Common myeloid progenitor, CD34-positive (primary cell): Measurements from ENCODE around the gene ZNHIT3.
"Not testable (repeated sequence)": the region's sequence is repeated elsewhere in the genome, so short reads cannot be mapped to it uniquely, and the experiment has no call there.

Source experiments
- CTCF ChIA-PET: fragments of 350-600 bp; sonication (Branson Sonifier 250); formaldehyde crosslinking; loops from one replicate; lab custom pipeline; 2021; ENCODE audit warnings: antibody characterized with exemption; lab: Charles Lee
- POLR2A ChIA-PET: fragments of 350-600 bp; sonication (Branson Sonifier 250); formaldehyde crosslinking; loops from one replicate; lab custom pipeline; 2021; ENCODE audit warnings: antibody characterized with exemption; lab: Charles Lee
- DNase-seq, 3 donors: peaks; one replicate each; pipeline versions ENCODE4 v3.0.0 to v3.0.0-alpha.2; 2013
- H3K27ac ChIP-seq, 2 experiments: 1 replicate in 1 of 2; 2 replicates in 1 of 2; pipeline ENCODE4 v1.7.0; 2013; ENCODE audit warnings: inconsistent platforms in 2 of 2, low read length in 2 of 2, mild to moderate bottlenecking in 2 of 2, low read depth in 1 of 2, moderate library complexity in 1 of 2; ENCODE audit not compliant: severe bottlenecking in 2 of 2, insufficient read depth in 1 of 2, poor library complexity in 1 of 2
- H3K27me3 ChIP-seq, 5 experiments: replicated peaks in 2 of 5; 1 replicate in 3 of 5; 2 replicates in 2 of 5; pipeline versions ENCODE4 v1.6.1 to v1.7.0; 2013; ENCODE audit warnings: low read length in 4 of 5, mild to moderate bottlenecking in 2 of 5, moderate library complexity in 2 of 5, inconsistent platforms in 1 of 5; ENCODE audit not compliant: insufficient read depth in 5 of 5, control insufficient read depth in 4 of 5
- H3K36me3 ChIP-seq, 4 experiments: 1 replicate in 2 of 4; 2 replicates in 2 of 4; pipeline versions ENCODE4 v1.6.1 to v1.7.0; 2013; ENCODE audit warnings: low read length in 3 of 4, control low read depth in 1 of 4, mild to moderate bottlenecking in 1 of 4; ENCODE audit not compliant: control insufficient read depth in 4 of 4, insufficient read depth in 4 of 4
- H3K4me1 ChIP-seq, 4 experiments: 1 replicate in 3 of 4; 2 replicates in 1 of 4; pipeline versions ENCODE4 v1.6.1 to v1.7.1; 2013; ENCODE audit warnings: low read length in 3 of 4, mild to moderate bottlenecking in 3 of 4, control low read depth in 1 of 4, inconsistent platforms in 1 of 4, moderate library complexity in 1 of 4; ENCODE audit not compliant: control insufficient read depth in 4 of 4, insufficient read depth in 4 of 4; ENCODE audit errors: control extremely low read depth in 1 of 4
- H3K4me3 ChIP-seq, 7 experiments: 1 replicate in 4 of 7; 2 replicates in 3 of 7; pipeline versions ENCODE4 v1.5.1 to v1.7.0; 2013; ENCODE audit warnings: mild to moderate bottlenecking in 7 of 7, low read length in 6 of 7, moderate library complexity in 6 of 7, inconsistent platforms in 2 of 7, low read depth in 2 of 7, control low read depth in 1 of 7; ENCODE audit not compliant: insufficient read depth in 4 of 7, control insufficient read depth in 1 of 7; ENCODE audit errors: extremely low read depth in 1 of 7
- H3K9me3 ChIP-seq, 5 experiments: 1 replicate in 4 of 5; 2 replicates in 1 of 5; pipeline versions ENCODE4 v1.6.1 to v1.7.1; 2013; ENCODE audit warnings: low read length in 4 of 5, mild to moderate bottlenecking in 2 of 5, inconsistent platforms in 1 of 5, low read depth in 1 of 5, moderate library complexity in 1 of 5; ENCODE audit not compliant: control insufficient read depth in 4 of 5, insufficient read depth in 2 of 5; ENCODE audit errors: control extremely low read depth in 1 of 5
- WGBS: methylation state at CpG from one replicate; pipeline ENCODE4 v1.1.5; 2013; ENCODE audit not compliant: insufficient coverage; 5-methylcytosine and 5-hydroxymethylcytosine counted together

ZNHIT3 gene

GRCh38 chr17:36484021-36484420 lies 2.5 kb upstream of the ZNHIT3 start:
- H3K9me3 ChIP-seq, DNase-seq, H3K36me3 ChIP-seq, H3K27ac ChIP-seq, H3K4me3 ChIP-seq, POLR2A ChIA-PET: not testable (repeated sequence)
- Histone ChIP-seq H3K4me1 (peaks cover 7 to 30% (median 25%) of the 10 kb centered on the region in 4 experiments), H3K27me3 (peaks cover 2 to 15% (median 13%) of the 10 kb centered on the region in 5 experiments)
- CTCF ChIA-PET = interaction anchor here (0.6 to 1.0 kb wide), 3 partner anchors 11 to 996 kb away, joined by 3 to 4 read pairs (median 3); no protein-coding TSS in a partner anchor
- 90% methylated on average over 6 of the region's 7 CpGs for WGBS

- ChIA-PET POLR2A (interaction anchor here (0.6 kb wide), 1 partner anchor 9 kb away, joined by 4 read pairs; no protein-coding TSS in a partner anchor), CTCF (interaction anchor here (1.2 kb wide), 1 partner anchor 10 kb away, joined by 3 read pairs; no protein-coding TSS in a partner anchor)
- DNase-seq = no peak
- H3K4me1 ChIP-seq = peaks cover 7 to 30% (median 25%) of the 10 kb centered on the region in 4 experiments
- H3K27ac ChIP-seq = no peak overlapping the region
- H3K9me3 ChIP-seq = no peaks in the 10 kb centered on the region
- WGBS = 98% methylated on average over 7 of the region's 8 CpGs
- peaks cover 2 to 14% (median 11%) of the 10 kb centered on the region in 5 experiments for H3K27me3 ChIP-seq
- peaks cover 0 to 6% (median 5%) of the 10 kb centered on the region in 4 experiments for H3K36me3 ChIP-seq
- H3K4me3 ChIP-seq = no peak overlapping the region
These were observed 1.5 kb upstream of the ZNHIT3 start for GRCh38 chr17:36485027-36485426.

GRCh38 chr17:36485805-36486203 lies 677 bp upstream of the ZNHIT3 start:
- DNase-seq = no peak
- WGBS = 52% methylated on average over 8 of the region's 10 CpGs
- Histone ChIP-seq H3K27me3 (peaks cover 0 to 13% (median 10%) of the 10 kb centered on the region in 5 experiments), H3K4me1 (peaks cover 7 to 30% (median 25%) of the 10 kb centered on the region in 4 experiments), H3K4me3 (peak overlapping the region; percentile 74 to 98 (median 92)), H3K9me3 (no peaks in the 10 kb centered on the region), H3K27ac (peak overlapping the region in 1 of 2 experiments; percentile 37), H3K36me3 (peaks cover 0 to 10% (median 5%) of the 10 kb centered on the region in 4 experiments)
- POLR2A ChIA-PET = no interaction called here
- CTCF ChIA-PET = interaction anchor here (1.2 to 1.4 kb wide), 2 partner anchors 10 to 27 kb away, joined by 3 read pairs; no protein-coding TSS in a partner anchor

GRCh38 chr17:36493956-36494355 lies 7.5 kb downstream of the ZNHIT3 start:
- H3K9me3 ChIP-seq = no peaks in the 10 kb centered on the region
- peaks cover 24 to 83% (median 70%) of the 10 kb centered on the region in 4 experiments for H3K36me3 ChIP-seq
- no peak overlapping the region for H3K4me3 ChIP-seq
- POLR2A ChIA-PET = no interaction called here
- WGBS = 100% methylated on average over 1 of the region's 1 CpG
- no peaks in the 10 kb centered on the region for H3K4me1 ChIP-seq
- no peak for DNase-seq
- no peaks in the 10 kb centered on the region for H3K27me3 ChIP-seq
- H3K27ac ChIP-seq = no peak overlapping the region
- CTCF ChIA-PET = no interaction called here

- ChIA-PET POLR2A (interaction anchor here (0.6 kb wide), 1 partner anchor 10 kb away, joined by 4 read pairs; no protein-coding TSS in a partner anchor), CTCF (interaction anchor here (1.4 kb wide), 1 partner anchor 11 kb away, joined by 4 read pairs; no protein-coding TSS in a partner anchor)
- peaks cover 24 to 84% (median 70%) of the 10 kb centered on the region in 4 experiments for H3K36me3 ChIP-seq
- 100% methylated on average over 2 of the region's 5 CpGs for WGBS
- no peaks in the 10 kb centered on the region for H3K27me3 ChIP-seq
- H3K4me3 ChIP-seq = no peak overlapping the region
- H3K9me3 ChIP-seq = no peaks in the 10 kb centered on the region
- H3K4me1 ChIP-seq = no peaks in the 10 kb centered on the region
- peak overlapping the region in 1 of 2 experiments; percentile 39 for H3K27ac ChIP-seq
- no peak for DNase-seq
These were observed 8.2 kb downstream of the ZNHIT3 start for GRCh38 chr17:36494674-36495073.

GRCh38 chr17:36495076-36495578 lies 8.6 kb downstream of the ZNHIT3 start:
- no peaks in the 10 kb centered on the region for H3K9me3 ChIP-seq
- H3K27ac ChIP-seq = peak overlapping the region in 1 of 2 experiments; percentile 39
- ChIA-PET POLR2A (no interaction called here), CTCF (interaction anchor here (1.4 kb wide), 1 partner anchor 12 kb away, joined by 4 read pairs; no protein-coding TSS in a partner anchor)
- WGBS = 57% methylated on average over 2 of the region's 3 CpGs
- H3K27me3 ChIP-seq = no peaks in the 10 kb centered on the region
- no peak for DNase-seq
- no peak overlapping the region for H3K4me3 ChIP-seq
- H3K36me3 ChIP-seq = peaks cover 24 to 80% (median 70%) of the 10 kb centered on the region in 4 experiments
- H3K4me1 ChIP-seq = no peaks in the 10 kb centered on the region
